GM12878 (cell line): Measurements from ENCODE around the gene GP5. TPM values are rescaled to one million over a fixed set of nuclear protein-coding genes. Genes with fewer than 3 reads are reported as not detected.

Source experiments
- ATAC-seq: fragments of 200-7000 bp; cut with Tn5 transposase; 3 replicates; pipeline ENCODE4 v1.9.1; 2020; ENCODE audit warnings: mild to moderate bottlenecking, moderate library complexity
- Bru-seq: library from RNA; stranded (reverse); fragments of 400-500 nt; gene quantifications from one replicate; lab custom pipeline; 2021; lab: Mats Ljungman, UMichigan
- BruChase-seq, 2 experiments: library from RNA; stranded (reverse); fragments of 400-500 nt; gene quantifications; one replicate each; lab custom pipeline; 2021; lab: Mats Ljungman, UMichigan
- BruUV-seq: library from RNA; stranded (reverse); fragments of 400-500 nt; replicated peaks from 2 replicates; lab custom pipeline; 2021; lab: Mats Ljungman, UMichigan
- CTCF ChIA-PET: fragments of 300-600 bp; sonication (Branson Sonifier 250); formaldehyde crosslinking; extraction: SDS; loops from one replicate; lab custom pipeline; 2021; ENCODE audit warnings: inconsistent platforms; lab: Yijun Ruan, JAX
- POLR2A ChIA-PET: fragments of 350-600 bp; formaldehyde crosslinking; extraction: SDS; loops from one replicate; lab custom pipeline; 2021; ENCODE audit warnings: inconsistent platforms; lab: Charles Lee
- RAD21 ChIA-PET: fragments of 300-600 bp; sonication (Branson Sonifier 250); formaldehyde crosslinking; loops from one replicate; lab custom pipeline; 2023; ENCODE audit warnings: antibody characterized with exemption; ENCODE audit not compliant: unreplicated experiment; lab: Charles Lee
- SMC1A ChIA-PET: fragments of 300-600 bp; sonication (Branson Sonifier 250); formaldehyde crosslinking; loops from one replicate; lab custom pipeline; 2023; ENCODE audit not compliant: unreplicated experiment, uncharacterized antibody; lab: Charles Lee
- DNase-seq: peaks from one replicate; pipeline ENCODE4 v3.0.0-alpha.2; 2011; ENCODE audit warnings: low read depth, low spot score
- FAIRE-seq: peaks from 3 replicates; lab custom pipeline; 2011; peaks lifted over from hg19 to GRCh38; lab: Jason Lieb, UNC
- H2AFZ ChIP-seq: 2 replicates; pipeline ENCODE4 v1.6.0; 2011; ENCODE audit warnings: low read depth, low read length, control low read depth; ENCODE audit not compliant: control insufficient read depth
- H3K27ac ChIP-seq: 2 replicates; pipeline ENCODE4 v1.5.1; 2011; ENCODE audit warnings: control low read depth; ENCODE audit not compliant: control insufficient read depth, insufficient read depth
- H3K27me3 ChIP-seq, 2 experiments: replicated peaks in 1 of 2; 2 replicates each; pipeline versions ENCODE4 v1.6.0 to v1.6.1; 2011; ENCODE audit warnings: low read length in 1 of 2; ENCODE audit not compliant: control insufficient read depth in 2 of 2, insufficient read depth in 2 of 2
- H3K36me3 ChIP-seq, 2 experiments: 2 replicates each; pipeline ENCODE4 v1.5.1; 2011; ENCODE audit warnings: low read length in 1 of 2; ENCODE audit not compliant: control insufficient read depth in 2 of 2, insufficient read depth in 2 of 2
- H3K4me1 ChIP-seq: 2 replicates; pipeline ENCODE4 v1.6.1; 2011; ENCODE audit warnings: mild to moderate bottlenecking, low read length, moderate library complexity, mixed read lengths; ENCODE audit not compliant: control insufficient read depth, insufficient read depth
- H3K4me2 ChIP-seq: 2 replicates; pipeline ENCODE4 v1.6.0; 2011; ENCODE audit warnings: control low read depth; ENCODE audit not compliant: control insufficient read depth, insufficient read depth
- H3K4me3 ChIP-seq: fragments of 200-600 bp; sonication (generic); 2 replicates; pipeline ENCODE4 v1.5.1; 2016
- H3K79me2 ChIP-seq: 2 replicates; pipeline ENCODE4 v1.6.0; 2011; ENCODE audit warnings: low read length; ENCODE audit not compliant: control insufficient read depth, insufficient read depth
- H3K9ac ChIP-seq: 2 replicates; pipeline ENCODE4 v1.8.0; 2011; ENCODE audit warnings: low read length, control low read depth, mixed read lengths; ENCODE audit not compliant: control insufficient read depth, insufficient read depth
- H3K9me3 ChIP-seq: replicated peaks from 3 replicates; pipeline ENCODE4 v1.5.1; 2011; ENCODE audit warnings: mild to moderate bottlenecking, low read length; ENCODE audit not compliant: control insufficient read depth, insufficient read depth
- H4K20me1 ChIP-seq: 2 replicates; pipeline ENCODE4 v1.6.0; 2011; ENCODE audit not compliant: control insufficient read depth, insufficient read depth
- ATF2 ChIP-seq: IDR thresholded peaks from 2 replicates; pipeline ENCODE4 v1.6.1; 2012; ENCODE audit warnings: low read length, inconsistent platforms
- BHLHE40 ChIP-seq, 2 experiments: fragments of 450-650 bp in 1 of 2; IDR thresholded peaks; 2 replicates each; pipeline ENCODE4 v1.6.1; 2011 to 2017; ENCODE audit warnings: low read depth in 2 of 2, borderline replicate concordance in 1 of 2, improper control_type of control experiment in 1 of 2, low read length in 1 of 2, mild to moderate bottlenecking in 1 of 2
- E2F4 ChIP-seq: IDR thresholded peaks from 2 replicates; pipeline ENCODE4 v1.6.1; 2012; ENCODE audit warnings: low read depth, low read length, improper control_type of control experiment
- GATAD2B ChIP-seq: fragments of 450-650 bp; conservative IDR thresholded peaks from 2 replicates; pipeline ENCODE4 v1.6.1; 2017; ENCODE audit warnings: low read depth, mild to moderate bottlenecking, moderate library complexity
- HDAC6 ChIP-seq: fragments of 200-600 bp; sonication (generic); IDR thresholded peaks from one replicate; pipeline ENCODE4 v1.8.0; 2017; ENCODE audit warnings: antibody characterized with exemption; ENCODE audit not compliant: unreplicated experiment
- NFYA ChIP-seq: IDR thresholded peaks from 2 replicates; pipeline ENCODE4 v1.6.1; 2011; ENCODE audit warnings: low read depth, mild to moderate bottlenecking, low read length, improper control_type of control experiment, borderline replicate concordance
- NFYB ChIP-seq: IDR thresholded peaks from 2 replicates; pipeline ENCODE4 v1.6.1; 2011; ENCODE audit warnings: low read depth, mild to moderate bottlenecking, low read length, improper control_type of control experiment, moderate library complexity; ENCODE audit not compliant: insufficient read depth
- RUNX3 ChIP-seq: IDR thresholded peaks from 2 replicates; pipeline ENCODE4 v1.6.1; 2012; ENCODE audit warnings: low read length, inconsistent platforms
- SREBF1 ChIP-seq: IDR thresholded peaks from 2 replicates; pipeline ENCODE4 v1.6.1; 2012; ENCODE audit warnings: mild to moderate bottlenecking, low read length
- TAF1 ChIP-seq: IDR thresholded peaks from 2 replicates; pipeline ENCODE4 v1.6.1; 2011; ENCODE audit warnings: mild to moderate bottlenecking, low read depth, low read length, borderline replicate concordance
- WGBS: methylation state at CpG from one replicate; pipeline ENCODE4 v1.1.6; 2016; ENCODE audit warnings: low lambda C conversion rate; ENCODE audit not compliant: insufficient replicate concordance, insufficient coverage; ENCODE audit errors: missing lambda C conversion rate; 5-methylcytosine and 5-hydroxymethylcytosine counted together
- in situ Hi-C: fragments of 300-500 bp; cut with MboI; formaldehyde crosslinking; loops from 9 replicates; pipeline ENCODE4 v1.14.3; 2018; ENCODE audit warnings: mixed read lengths
- intact Hi-C: fragments of 100-400 bp; cut with micrococcal nuclease; formaldehyde crosslinking; loops from one replicate; pipeline ENCODE4 v1.14.2; 2022; ENCODE audit not compliant: unreplicated experiment
- long read RNA-seq, 2 experiments: library from polyadenylated mRNA; unstranded; transcript quantifications; one replicate each; pipeline ENCODE4 v2.0.0, GENCODE V29; 2019 to 2020
- polyA minus RNA-seq, 3 experiments: library from RNA; depleted of rRNA, polyadenylated mRNA; stranded (reverse); fragments of >200 nt; gene quantifications; 2 replicates each; pipeline ENCODE4 v1.2.3, GENCODE V29; 2011
- polyA plus RNA-seq, 11 experiments: library from polyadenylated mRNA; depleted of rRNA in 4 of 11; unstranded in 6 of 11; stranded (reverse) in 5 of 11; fragments of >200 nt; fragmentation: Nextera tagmentation in 4 of 11; fragmentation: Illumina TruSeq in 1 of 11; extraction: Ambion mirVana in 4 of 11; extraction: Trizol in 1 of 11; gene quantifications; 1 replicate in 1 of 11; 2 replicates in 10 of 11; pipeline versions ENCODE4 v1.2.1 to v1.2.3, GENCODE V29; 2011 to 2016; ENCODE audit warnings: inconsistent platforms in 2 of 11, missing spikeins in 2 of 11, low read depth in 1 of 11
- total RNA-seq, 4 experiments: library from RNA; depleted of rRNA in 3 of 4; stranded (reverse); fragments of >200 nt in 3 of 4; fragmentation: Illumina TruSeq in 1 of 4; extraction: Trizol in 1 of 4; gene quantifications; 2 replicates each; pipeline versions ENCODE4 v1.2.1 to v1.2.3, GENCODE V29; 2013 to 2021

Gene GP5
- total RNA-seq (2013; cell fraction: nucleolus; rRNA removed) = 0.25 TPM in 1 of 2 replicates, not detected in the other
- total RNA-seq (2014; rRNA removed) (not detected in 2 replicates), total RNA-seq (2014; rRNA removed; fragmentation: Illumina TruSeq; extraction: Trizol) (not detected in 2 replicates), total RNA-seq (2021) (0.05 TPM in 1 of 2 replicates, not detected in the other), polyA plus RNA-seq (2011; rRNA removed) (not detected in 2 replicates), polyA plus RNA-seq (2014; fragmentation: Illumina TruSeq; extraction: Trizol) (not detected in 2 replicates), polyA plus RNA-seq (2014; fragmentation: Nextera tagmentation; extraction: Ambion mirVana) (not detected), polyA plus RNA-seq (2014; rRNA removed) (0.06 TPM in 1 of 2 replicates, not detected in the other), polyA plus RNA-seq (2016; fragmentation: Nextera tagmentation; extraction: Ambion mirVana) (not detected), polyA minus RNA-seq (2011; rRNA and poly(A)+ RNA removed) (0.05 TPM in 1 of 2 replicates, not detected in the other), Bru-seq, nascent RNA (percentile 30 among the genes with signal in this experiment), BruChase-seq, experiment 1, labeled RNA remaining after a 6-hour chase (not detected), BruChase-seq, experiment 2, labeled RNA remaining after a 2-hour chase (percentile 20 among the genes with signal in this experiment)
- not detected for polyA plus RNA-seq (2011; ENCODE audit: low read depth)
- polyA plus RNA-seq (2011; cell fraction: cytosol; rRNA removed) = 0.03 TPM in 1 of 2 replicates, not detected in the other
- polyA plus RNA-seq (2011; cell fraction: nucleus; rRNA removed) = 0.03 and 0.06 TPM in 2 replicates
- not detected in 2 replicates for polyA plus RNA-seq (2012)
- polyA minus RNA-seq (2011; cell fraction: cytosol; rRNA and poly(A)+ RNA removed) = not detected in 2 replicates
- polyA minus RNA-seq (2011; cell fraction: nucleus; rRNA and poly(A)+ RNA removed) = 0.12 and 0.57 TPM in 2 replicates
- long read RNA-seq, experiment 1 = 0 reads
- long read RNA-seq, experiment 2 = 0 reads

- no peak for ATAC-seq
- H3K27ac ChIP-seq = no peak within 1 kb of the TSS
- POLR2A ChIA-PET = no interaction called here
Measured at GRCh38 chr3:194399166-194399565, at the start of gene GP5. Gene GP5 (minus strand): TSS chr3:194399266. CDS start chr3:194398282, 984 bp downstream.

More at GRCh38 chr3:194399166-194399565, at the start of gene GP5:
- no TSS peak for BruUV-seq
- Histone ChIP-seq H3K27me3 (peaks cover 7 to 10% of the 10 kb centered on the region in 2 experiments; a peak in 3 of 4 replicates), H3K36me3 (no peaks in the 10 kb centered on the region), H3K79me2 (no peaks in the 10 kb centered on the region), H4K20me1 (no peaks in the 10 kb centered on the region; the same call in 1 of the 2 replicates), H3K9ac (no peak within 1 kb of the TSS), H3K4me1 (peaks cover 7% of the 10 kb centered on the region), H3K4me3 (no peak within 1 kb of the TSS), H2AFZ (no peak within 1 kb of the TSS; the same call in 1 of the 2 replicates), H3K4me2 (peak within 1 kb of the TSS; percentile 82), H3K9me3 (no peaks in the 10 kb centered on the region)
- TF ChIP-seq ATF2 (no peak), NFYB (no peak), GATAD2B (no peak), RUNX3 (no peak), E2F4 (no peak), BHLHE40 (IDR thresholded peaks at IDR 0.05; ENCODE audit: borderline replicate concordance in 1 of 2, low read depth in 2 of 2, low read length in 1 of 2) (no peak), NFYA (no peak), TAF1 (no peak), HDAC6 (no peak), SREBF1 (no peak)
- 0% methylated on average over 2 of the region's 2 CpGs for WGBS
- in situ Hi-C loops = no loop called here
- no peak for DNase-seq
- ChIA-PET CTCF (interaction anchor here (1.5 to 1.6 kb wide), 2 partner anchors 8 to 194 kb away, joined by 3 read pairs; no protein-coding TSS in a partner anchor), RAD21 (no interaction called here), SMC1A (interaction anchor here (1.2 kb wide), 1 partner anchor 55 kb away, joined by 3 read pairs; no protein-coding TSS in a partner anchor)
- no peak for FAIRE-seq
- intact Hi-C loops = no loop called here
